CD4-positive, alpha-beta T cell treated with Interleukin-2 at 100 ng/mL for 4 hours (primary cell): ENCODE results near the gene RNF31.
"Not testable (repeated sequence)": the region's sequence is repeated elsewhere in the genome, so short reads cannot be mapped to it uniquely, and the experiment has no call there.

Experiments used
- DNase-seq: peaks from one replicate; pipeline ENCODE4 v3.0.0-alpha.2; 2020; ENCODE audit warnings: low spot score

RNF31 gene

DNA sequence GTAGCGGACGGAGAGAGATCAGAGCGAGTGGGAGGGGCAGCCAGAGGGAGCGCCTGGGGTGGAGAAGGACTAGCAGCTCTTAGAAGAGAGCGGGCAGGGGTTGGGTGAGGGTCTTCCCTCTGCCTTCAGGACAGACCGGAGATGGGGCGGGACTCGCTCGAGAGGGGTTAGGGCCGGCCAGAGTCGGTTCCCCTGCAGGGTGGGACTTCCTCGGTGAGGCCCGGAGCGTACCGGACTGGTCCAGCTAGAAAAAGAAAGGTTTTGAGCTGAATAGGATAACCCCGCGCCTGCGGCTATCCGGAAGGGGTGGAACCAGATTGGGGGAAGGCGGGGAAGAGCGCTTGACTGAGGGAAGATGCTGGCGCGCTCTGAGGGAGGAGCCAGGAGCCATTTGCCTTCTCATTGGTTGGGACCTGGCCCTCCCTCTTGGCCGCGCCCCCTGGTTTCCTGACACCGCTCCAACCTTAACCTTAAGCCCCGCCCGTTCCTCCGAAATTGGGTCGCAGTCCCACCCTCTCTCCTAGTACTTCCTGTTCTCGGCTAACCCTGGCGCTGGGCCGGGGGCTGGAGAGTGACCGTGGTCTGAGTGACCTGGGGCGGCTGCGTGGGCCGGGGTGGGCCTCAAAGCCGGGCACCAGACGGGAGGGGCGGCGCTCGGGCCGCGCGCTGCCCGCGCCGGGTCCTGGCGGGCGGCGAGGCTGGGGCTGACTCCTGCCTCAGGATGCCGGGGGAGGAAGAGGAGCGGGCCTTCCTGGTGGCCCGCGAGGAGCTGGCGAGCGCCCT, at the start of gene RNF31:
RNF31 (plus strand) TSS at position 521 of the 783 bp plus-strand sequence; CDS start at position 722, 201 bp downstream.
- DNase-seq: peak; percentile 97

DNA sequence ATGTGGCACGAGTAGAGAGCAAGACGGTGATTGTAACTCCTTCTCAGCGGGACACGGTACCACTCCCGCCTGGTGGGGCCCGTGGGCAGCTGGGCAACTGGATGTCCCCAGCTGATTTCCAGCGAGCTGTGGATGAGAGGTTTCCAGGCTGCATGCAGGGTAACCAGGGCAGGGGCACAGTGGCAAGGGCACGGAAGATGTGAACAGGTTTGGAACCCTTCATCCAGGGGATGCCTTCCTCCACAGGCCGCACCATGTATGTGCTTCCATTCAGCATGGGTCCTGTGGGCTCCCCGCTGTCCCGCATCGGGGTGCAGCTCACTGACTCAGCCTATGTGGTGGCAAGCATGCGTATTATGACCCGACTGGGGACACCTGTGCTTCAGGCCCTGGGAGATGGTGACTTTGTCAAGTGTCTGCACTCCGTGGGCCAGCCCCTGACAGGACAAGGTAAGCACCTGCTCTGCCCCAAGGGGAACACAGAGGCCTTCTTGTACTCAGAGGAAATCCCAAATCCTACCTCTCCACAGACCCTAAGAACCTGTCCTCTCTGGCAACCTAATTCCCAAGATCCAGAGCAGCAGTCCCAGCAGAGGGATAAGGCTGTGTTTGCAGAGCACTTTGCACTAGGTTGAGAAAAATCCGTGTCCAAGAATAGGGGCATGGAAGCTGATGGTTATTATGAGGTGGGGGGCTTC, 48.9 kb upstream of the RNF31 start:
- no peak for DNase-seq

DNA sequence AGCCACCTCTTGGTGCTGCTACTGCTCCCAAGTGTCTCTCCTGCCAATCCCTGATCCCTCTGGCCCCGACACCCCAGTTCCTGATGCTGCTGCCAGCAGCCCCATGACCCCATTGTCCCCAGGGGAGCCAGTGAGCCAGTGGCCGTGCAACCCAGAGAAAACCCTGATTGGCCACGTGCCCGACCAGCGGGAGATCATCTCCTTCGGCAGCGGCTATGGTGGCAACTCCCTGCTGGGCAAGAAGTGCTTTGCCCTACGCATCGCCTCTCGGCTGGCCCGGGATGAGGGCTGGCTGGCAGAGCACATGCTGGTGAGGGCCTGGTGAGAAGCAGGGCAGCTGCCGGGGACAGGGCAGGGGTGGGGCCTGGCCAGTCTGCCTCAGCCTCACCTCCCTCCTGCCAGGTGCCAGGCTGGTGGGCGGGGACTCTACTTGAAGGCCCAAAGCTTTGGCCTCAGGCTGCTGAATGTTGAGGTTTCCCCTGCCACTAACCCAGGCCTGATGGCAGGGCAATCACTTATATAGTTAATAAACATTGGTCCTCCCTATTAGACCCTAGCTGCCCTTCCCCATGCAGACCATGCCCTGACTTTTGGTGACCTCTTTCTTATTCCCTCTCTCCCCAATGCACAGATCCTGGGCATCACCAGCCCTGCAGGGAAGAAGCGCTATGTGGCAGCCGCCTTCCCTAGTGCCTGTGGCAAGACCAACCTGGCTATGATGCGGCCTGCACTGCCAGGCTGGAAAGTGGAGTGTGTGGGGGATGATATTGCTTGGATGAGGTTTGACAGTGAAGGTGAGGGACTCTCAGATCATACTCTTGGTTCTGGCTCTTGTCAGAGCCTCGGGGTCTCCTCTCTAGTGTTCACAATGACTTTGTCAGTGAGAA, 48.1 kb upstream of the RNF31 start:
- no peak for DNase-seq

DNA sequence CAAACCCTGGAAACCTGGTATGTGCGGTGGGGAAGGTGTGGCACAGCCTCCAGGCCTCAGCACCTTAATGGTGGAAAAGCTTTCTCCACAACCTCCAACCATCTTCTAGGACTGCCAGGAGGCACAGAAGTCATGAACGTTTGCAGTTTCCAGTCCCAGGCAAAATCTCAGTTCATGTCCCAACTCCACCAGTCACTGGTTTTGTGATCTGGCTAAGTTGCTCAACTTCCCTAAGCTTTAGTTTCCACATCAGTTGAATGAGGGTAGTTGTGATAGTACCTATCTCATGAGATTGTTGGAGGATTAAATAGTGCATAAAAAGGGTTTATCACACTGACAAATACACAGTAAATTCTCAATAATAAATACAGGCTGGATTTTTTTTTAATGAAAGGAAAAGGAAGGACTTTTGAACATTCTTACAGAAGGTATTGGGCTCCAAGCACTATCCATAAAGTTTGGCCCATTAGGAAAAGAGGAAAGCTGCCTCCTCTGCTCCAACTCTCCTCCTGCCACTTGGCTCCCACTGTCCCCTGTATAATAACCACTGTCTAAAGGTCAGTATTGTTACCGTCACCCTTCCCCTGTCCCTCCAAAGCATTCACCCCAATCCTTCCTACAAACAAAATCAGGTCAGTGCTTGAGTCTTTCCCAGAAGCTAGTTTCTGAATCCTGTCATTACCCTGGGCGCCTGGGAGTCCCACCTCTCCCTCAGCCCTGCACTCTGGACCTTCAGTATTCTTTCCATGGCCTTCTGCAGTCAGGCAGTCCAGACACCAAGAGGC, 46.9 kb upstream of the RNF31 start:
- DNase-seq: no peak

DNA sequence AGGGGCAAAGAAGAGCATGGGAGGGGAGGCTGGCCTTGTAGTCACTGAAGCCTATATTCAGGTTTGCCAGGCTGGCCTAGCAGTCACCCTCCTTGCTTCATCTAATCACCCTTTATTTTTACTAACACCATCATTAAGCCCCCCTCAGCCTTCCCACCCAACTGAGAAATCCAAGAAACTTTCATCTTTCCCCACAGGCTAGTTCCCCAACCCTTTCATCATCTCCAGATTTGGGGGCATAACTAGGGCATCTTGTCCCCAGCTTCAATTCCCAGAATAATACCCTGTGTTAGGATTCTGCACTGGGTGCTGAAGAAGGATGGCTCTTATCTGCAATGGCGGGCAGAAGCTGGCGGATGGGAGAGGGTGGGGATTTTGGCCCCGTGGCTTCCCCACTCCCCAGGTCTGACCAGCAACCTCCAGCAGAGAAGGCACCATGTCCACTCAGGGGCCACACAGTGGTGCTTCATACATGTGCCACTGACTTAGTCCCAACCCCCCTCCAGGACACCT, 46.3 kb upstream of the RNF31 start:
- DNase-seq: no peak

DNA sequence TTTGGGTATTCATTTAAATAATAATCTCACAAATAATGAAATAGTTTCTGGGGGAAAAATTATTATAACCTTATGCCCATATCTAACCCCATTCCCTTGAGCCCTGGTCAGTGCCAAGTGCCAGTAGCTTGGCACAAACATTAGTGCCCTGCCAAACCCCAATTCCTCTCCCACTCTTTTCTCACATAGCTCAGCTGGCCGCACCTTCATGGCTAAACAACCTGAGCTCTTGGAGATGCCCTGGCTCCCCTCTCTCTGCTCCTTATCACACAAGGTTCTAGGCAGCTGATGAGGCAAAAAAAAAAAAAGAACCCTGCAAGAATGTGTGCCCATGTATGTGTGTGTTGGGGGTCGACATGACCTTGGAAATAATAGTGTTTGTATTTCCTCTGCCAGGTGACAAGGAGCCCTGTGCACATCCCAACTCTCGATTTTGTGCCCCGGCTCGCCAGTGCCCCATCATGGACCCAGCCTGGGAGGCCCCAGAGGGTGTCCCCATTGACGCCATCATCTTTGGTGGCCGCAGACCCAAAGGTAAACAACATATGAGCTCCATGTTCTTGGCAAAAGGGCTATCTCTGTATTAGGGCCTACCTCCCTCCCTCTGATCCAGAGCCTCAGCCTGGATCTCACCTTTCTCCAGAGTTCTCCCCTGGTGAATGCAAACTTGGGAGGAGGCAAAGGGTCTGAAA, 44.8 kb upstream of the RNF31 start:
- DNase-seq: no peak

DNA sequence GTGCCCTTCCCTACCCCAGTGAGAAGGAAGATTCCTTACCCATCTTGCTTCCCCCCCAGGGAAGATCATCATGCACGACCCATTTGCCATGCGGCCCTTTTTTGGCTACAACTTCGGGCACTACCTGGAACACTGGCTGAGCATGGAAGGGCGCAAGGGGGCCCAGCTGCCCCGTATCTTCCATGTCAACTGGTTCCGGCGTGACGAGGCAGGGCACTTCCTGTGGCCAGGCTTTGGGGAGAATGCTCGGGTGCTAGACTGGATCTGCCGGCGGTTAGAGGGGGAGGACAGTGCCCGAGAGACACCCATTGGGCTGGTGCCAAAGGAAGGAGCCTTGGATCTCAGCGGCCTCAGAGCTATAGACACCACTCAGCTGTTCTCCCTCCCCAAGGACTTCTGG, 43.8 kb upstream of the RNF31 start:
- no peak for DNase-seq

DNA sequence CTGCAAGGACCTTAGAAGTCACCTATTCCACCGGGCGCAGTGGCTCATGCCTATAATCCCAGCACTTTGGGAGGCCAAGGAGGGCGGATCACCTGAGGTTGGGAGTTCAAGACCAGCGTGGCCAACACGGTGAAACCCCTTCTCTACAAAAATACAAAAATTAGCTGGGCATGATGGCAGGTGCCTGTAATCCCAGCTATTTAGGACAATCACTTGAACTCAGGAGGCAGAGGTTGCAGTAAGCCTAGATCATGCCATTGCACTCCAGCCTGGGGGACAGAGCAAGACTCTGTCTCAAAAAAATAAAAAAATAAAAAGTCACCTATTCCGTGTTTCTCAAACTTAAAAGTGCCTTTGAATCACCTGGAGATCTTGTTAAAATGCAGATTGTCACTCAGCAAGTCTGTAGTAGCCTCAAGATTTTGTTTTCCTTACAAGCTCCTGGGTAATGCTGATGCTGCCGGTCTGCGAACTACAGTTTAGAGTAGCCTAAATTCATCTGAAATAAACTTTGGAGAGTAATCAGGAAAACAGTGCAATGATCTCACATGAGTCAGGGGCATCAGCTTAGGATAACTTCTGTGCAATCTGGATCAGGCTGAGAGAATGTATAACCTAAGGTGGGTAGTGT, 41.6 kb upstream of the RNF31 start:
- not testable (repeated sequence) for DNase-seq

DNA sequence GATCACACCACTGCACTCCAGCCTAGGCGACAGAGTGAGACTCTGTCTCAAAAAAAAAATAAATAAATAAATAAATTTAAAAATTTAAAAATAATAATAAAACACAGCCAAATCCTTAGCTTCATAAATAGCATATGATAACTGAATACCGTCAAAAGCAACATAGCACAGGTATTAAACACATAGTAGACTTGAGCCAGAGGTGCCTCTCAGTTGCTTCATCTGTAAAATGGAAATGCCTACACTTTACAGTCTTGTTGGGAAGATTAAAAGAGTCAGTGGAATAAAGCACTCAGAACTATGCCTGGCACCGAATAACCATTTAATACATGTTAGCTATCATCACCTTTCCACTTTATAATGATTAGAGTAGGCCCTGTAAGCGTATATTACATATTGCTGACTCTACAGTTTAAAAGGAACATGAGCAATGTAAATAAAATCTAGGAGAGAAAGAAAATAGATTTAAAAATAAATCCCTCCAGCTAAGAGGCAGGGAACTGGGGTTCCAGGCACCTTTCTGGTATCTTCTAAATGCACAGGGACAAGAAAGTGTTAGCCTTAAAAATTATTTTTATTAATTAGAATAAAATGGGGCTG, 40.5 kb upstream of the RNF31 start:
- DNase-seq: no peak

DNA sequence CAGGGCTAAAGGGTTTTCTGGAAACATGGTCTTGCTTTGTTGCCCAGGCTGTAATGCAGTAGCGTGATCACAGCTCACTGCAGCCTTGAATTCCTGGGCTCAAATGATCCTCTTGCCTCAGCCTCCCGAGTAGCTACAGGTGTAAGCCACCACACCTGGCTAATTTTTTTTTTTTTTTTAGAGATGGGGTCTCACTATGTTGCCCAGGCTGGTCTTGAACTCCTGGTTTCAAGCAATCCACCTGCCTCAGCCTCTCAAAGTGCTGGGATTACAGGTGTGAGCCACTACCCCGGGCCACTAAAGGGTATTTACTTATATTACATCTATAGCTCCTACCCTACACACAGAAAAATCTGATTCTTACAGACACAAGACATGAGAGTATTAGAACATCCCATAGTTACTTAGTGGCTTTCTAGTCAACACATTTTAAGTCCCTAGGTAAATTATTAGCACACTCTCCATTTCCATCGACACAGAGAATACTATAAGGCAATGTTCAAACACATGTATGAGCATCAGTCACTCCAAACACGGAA, 38.9 kb upstream of the RNF31 start:
- DNase-seq: no peak

DNA sequence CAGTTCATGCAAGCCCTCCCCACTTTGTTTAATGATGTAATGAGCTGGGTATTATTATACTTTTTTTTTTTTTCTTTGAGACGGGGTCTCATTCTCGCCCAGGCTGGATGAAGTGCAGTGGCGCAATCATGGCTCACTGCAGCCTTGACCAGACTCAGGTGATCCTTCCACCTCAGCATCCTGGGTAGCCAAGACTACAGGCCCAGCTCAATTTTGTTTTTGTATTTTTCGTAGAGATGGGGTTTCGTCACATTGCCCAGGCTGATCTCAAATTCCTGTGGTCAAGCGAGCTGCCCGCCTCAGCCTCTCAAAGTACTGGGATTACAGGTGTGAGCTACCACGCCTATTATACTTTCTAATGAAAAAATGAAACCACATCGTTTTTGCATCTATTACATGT, 37.2 kb upstream of the RNF31 start:
- DNase-seq: no peak

DNA sequence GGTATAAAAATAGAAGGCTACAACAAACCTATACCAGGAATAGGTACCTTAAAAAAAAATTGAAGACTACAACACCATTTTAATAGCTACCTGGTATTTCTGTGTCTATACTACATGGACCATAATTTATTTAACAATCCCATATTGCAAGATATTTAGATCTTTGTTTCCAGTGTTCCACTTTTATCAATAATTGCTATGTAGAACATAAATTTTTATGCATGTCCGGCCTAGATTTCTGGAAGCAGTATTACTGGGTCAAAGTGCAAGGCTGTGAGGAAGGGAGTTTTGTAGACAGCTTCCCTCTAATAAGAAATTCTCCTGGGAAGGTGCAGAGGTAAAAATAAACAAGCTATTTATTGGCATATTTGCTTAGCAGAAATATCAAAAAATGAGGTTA, 36.8 kb upstream of the RNF31 start:
- DNase-seq: no peak

DNA sequence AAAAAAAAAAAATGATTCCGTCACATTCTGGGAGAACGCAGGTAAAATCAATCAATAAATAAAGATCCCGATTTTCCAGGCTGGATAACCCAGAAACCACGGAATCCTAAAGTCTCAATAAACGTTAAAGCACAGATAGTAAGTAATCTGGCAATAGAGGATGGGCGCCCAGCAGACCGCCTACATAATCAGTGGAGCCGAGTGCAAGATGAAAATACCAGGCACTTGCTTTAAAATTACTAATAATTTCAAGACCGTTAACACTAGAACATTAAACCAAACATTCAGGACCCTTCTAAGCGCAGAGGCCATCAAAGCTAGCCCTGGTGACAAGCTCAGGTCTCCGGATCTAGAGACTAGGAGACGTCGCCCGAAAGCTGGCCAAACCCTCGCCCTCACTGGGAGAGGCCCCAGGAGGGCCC, 33.9 kb upstream of the RNF31 start:
- DNase-seq: no peak

DNA sequence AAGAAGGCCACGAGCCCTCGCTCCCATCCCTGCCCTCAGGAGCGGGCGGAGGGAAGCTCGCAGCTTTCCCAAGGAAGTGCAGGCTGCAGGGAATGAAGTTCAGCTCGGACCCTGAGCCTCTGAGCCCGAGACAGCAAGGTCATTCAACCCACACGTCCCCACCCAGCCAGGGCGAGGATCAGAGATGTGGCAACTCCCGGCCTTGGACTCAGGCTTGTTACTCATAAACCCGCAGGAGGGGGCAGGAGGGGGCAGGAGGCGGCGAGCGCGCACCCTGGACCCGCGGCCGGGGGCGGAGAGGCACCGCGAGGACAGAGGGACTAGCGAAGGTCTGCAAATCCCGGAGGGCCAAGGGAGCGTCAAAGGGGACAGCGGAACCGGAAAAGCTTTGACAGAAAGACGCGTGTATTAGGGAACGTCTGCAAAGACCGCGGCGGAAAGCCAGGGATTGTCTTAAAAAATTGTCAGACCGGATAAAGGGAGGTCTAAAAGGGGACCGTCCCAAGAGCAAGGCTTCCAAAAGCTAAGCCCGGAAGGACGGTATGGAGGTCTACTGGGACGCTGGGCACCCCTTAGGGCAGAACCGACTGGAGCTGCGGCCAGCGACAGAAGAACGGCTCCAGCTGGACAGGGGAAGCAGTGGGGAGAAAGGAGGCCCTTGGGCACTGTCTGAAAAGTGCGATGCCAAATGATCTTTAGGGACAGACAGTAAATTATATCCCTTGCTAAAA, 33.3 kb upstream of the RNF31 start:
- DNase-seq: peak; percentile 80

DNA sequence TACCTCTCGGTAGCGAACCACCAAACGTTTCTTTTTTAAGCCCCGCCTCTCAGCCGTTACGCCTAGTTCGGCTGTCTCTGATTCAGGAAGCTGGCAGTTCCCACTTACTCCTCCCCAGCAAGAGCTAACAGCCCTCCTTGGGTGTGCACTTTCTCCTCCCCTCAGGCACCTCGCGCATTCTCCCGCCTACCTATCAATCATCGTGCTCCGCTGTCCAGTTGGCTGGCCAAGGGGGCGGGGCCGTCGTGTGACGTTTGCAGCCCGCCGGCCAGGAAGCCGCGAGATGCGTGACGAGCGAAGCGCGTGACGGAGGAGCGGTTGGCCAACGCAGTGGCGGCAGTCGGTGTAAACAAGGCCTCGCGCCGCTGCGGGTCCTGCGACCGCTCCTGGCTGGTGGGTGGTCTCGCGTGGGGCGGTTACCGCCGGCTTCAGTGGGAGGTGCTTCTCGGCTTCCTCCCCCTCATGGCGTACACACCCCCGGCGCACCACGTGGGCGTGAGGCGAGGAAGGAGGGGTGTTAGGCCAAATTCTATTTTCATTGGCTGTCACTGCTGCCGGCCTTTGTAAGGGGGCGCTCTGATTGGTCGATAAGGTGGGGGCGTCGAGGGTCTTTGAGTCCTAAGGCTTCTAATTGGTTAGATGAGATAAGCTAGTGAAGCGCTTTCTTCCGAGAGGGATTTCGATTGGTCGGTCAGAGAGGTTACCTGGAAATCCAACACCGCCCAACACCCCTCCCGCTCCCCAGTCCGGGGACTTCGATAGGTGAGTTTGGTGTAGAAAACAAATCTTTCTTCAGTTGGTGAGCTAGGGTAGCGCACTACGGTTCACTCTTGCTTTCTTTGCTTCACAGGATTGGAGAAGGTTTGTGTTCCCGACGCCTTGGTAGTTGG, 32.5 kb upstream of the RNF31 start, which contains the start of the genes DCAF11 and NRL:
DCAF11 (plus strand) TSS at position 246 of the 890 bp plus-strand sequence. CDS start 818 bp downstream, outside the sequence.
NRL (minus strand) TSS at position 418 of the 890 bp plus-strand sequence. CDS start 32,101 bp downstream, outside the sequence.
- peak; percentile 100 for DNase-seq

DNA sequence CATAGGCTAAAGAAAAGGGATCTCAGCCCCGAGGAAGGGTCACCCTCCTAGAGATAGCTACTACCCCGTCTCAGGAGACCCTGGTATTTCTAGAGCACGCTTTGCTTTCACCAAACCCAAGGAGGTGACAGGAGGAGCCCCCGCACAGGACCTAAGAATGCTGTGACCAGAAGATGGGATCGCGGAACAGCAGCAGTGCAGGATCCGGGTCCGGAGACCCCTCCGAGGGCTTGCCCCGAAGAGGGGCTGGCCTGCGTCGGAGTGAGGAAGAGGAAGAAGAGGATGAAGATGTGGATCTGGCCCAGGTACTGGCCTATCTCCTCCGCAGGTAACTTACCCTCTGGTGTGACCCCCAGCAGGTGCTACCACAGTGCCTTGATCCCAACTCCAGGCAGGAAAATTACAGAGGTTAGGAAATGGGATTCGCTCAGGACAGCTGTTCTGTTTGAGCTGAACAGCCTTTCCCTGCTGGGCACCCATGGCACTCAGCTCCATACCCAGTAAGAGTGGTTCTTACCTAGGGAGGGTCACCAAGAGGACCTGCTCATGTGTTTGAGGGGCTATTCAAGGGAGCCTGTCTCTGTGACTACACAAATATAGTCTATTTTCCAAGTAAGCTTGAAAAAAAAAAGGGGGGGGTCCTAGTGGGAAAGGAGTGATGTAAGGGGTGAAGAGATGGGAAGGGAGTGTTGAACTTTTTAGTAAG, 31.7 kb upstream of the RNF31 start:
- DNase-seq: no peak
